Kidney epithelial cell (primary cell): ENCODE measurements around the gene RPL10. TPM values are rescaled to one million over a fixed set of nuclear protein-coding genes. Genes with fewer than 3 reads are reported as not detected.

ENCODE experiments used
- DNase-seq: peaks from one replicate; pipeline ENCODE4 v3.0.0-alpha.2; 2010; ENCODE audit warnings: low read depth
- H3K27me3 ChIP-seq: 2 replicates; pipeline ENCODE4 v1.6.0; 2011; ENCODE audit warnings: low read length; ENCODE audit not compliant: control insufficient read depth, insufficient read depth
- H3K36me3 ChIP-seq: 2 replicates; pipeline ENCODE4 v1.5.1; 2011; ENCODE audit warnings: low read length; ENCODE audit not compliant: control insufficient read depth, insufficient read depth
- H3K4me3 ChIP-seq: 2 replicates; pipeline ENCODE4 v1.5.1; 2011; ENCODE audit warnings: low read depth, mild to moderate bottlenecking, control low read depth, low read length
- total RNA-seq: library from RNA; depleted of rRNA; stranded (reverse); fragments of >200 nt; gene quantifications from 2 replicates; pipeline ENCODE4 v1.2.3, GENCODE V29; 2015
- TF ChIP-seq, protein P1 (sequence below): IDR thresholded peaks from 2 replicates; pipeline ENCODE4 v1.5.1; 2011; ENCODE audit warnings: mild to moderate bottlenecking, moderate library complexity, low read length, control low read depth, inconsistent platforms; ENCODE audit not compliant: insufficient read depth, poor library complexity, severe bottlenecking

Gene RPL10
- total RNA-seq, 1 donor from 2014 or later: 8,307 TPM

DNA sequence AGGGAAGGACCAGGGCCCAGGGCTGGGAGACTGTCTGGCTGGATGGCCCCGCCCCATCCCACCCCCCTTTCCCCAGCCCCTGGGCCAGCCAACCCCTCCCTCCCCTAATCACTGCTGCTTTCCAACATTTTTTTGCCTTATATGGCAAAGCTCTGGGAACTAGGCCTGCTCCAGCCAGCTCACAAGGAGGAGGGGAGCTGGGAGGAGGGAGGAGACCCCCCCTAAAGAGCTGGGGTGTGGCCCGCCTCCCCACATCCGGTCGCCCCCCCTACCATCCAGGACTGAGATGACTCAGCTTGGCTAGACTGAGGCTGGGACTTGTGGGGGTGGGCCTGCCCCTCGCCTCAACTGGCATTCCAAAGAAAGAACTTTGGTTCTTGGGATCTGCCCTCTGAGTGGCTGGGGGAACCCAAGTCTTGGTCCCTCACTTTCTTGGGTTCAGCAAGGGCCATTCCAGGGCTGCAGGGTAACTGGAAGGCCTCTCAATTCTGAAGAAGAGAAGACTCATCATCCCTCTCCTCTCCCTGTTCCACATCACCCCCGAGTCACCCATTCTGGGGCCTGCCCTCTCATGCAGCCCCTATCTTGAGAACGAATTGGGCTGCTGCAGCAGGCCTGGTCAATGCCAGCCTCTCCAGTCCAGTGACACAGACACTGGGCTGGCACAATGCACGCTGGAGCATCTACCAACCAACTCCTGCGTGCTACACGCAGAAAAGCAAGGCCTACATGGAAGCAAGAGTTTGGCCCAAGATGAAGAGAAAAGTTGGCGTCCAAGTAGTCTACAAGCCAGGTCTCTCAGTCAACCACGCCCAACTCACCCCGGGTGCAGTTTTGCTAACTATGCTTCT is 28.5 kb upstream of the RPL10 start:
- H3K36me3 ChIP-seq: peaks cover 2% of the 10 kb centered on the region

DNA sequence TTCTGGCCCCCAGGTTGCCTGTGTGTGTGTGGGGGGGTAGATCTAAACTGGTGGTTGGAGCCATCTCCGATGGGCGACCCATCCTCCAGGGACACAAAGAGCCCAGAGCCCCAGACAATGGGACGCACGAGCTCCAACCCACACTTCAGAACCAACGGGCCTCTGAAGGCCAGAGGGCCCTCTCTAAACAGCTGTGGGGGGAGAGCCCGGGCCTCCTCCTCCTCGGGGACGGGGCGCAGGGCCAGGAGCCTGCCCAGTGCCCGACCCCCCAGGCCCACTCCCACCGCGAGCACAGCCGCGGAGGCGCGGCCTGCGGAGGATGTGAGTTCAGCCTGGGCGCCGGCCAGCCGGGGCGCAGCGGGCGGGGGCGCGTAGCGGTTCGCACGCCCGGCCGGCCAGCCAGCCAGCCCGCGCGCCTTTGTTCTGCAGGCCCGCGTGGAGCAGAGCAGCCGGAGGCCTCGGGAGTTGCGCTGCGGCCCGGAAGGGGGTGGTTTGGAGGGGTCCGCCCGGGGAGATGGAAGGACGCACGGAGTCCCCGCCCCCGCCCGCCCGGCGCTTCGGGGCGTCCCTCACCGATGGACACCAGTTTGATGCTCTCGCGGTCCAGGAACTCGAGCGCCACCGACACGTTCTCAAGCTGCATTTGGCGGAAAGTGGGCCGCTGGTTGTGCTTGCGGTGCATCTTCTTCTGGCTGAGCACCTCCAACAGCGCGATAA is 27.7 kb upstream of the RPL10 start:
- Histone ChIP-seq H3K4me3 (peak overlapping the region; percentile 95), H3K27me3 (no peaks in the 10 kb centered on the region), H3K36me3 (peaks cover 2% of the 10 kb centered on the region)
- TF ChIP-seq, protein P1, sequence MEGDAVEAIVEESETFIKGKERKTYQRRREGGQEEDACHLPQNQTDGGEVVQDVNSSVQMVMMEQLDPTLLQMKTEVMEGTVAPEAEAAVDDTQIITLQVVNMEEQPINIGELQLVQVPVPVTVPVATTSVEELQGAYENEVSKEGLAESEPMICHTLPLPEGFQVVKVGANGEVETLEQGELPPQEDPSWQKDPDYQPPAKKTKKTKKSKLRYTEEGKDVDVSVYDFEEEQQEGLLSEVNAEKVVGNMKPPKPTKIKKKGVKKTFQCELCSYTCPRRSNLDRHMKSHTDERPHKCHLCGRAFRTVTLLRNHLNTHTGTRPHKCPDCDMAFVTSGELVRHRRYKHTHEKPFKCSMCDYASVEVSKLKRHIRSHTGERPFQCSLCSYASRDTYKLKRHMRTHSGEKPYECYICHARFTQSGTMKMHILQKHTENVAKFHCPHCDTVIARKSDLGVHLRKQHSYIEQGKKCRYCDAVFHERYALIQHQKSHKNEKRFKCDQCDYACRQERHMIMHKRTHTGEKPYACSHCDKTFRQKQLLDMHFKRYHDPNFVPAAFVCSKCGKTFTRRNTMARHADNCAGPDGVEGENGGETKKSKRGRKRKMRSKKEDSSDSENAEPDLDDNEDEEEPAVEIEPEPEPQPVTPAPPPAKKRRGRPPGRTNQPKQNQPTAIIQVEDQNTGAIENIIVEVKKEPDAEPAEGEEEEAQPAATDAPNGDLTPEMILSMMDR: no peak
- no peak for DNase-seq

More for the DNA sequence above, 28.5 kb upstream of the RPL10 start:
- TF ChIP-seq, protein P1: no peak
- peak; percentile 68 for DNase-seq
- H3K27me3 ChIP-seq: no peaks in the 10 kb centered on the region
- H3K4me3 ChIP-seq: peak overlapping the region; percentile 95

DNA sequence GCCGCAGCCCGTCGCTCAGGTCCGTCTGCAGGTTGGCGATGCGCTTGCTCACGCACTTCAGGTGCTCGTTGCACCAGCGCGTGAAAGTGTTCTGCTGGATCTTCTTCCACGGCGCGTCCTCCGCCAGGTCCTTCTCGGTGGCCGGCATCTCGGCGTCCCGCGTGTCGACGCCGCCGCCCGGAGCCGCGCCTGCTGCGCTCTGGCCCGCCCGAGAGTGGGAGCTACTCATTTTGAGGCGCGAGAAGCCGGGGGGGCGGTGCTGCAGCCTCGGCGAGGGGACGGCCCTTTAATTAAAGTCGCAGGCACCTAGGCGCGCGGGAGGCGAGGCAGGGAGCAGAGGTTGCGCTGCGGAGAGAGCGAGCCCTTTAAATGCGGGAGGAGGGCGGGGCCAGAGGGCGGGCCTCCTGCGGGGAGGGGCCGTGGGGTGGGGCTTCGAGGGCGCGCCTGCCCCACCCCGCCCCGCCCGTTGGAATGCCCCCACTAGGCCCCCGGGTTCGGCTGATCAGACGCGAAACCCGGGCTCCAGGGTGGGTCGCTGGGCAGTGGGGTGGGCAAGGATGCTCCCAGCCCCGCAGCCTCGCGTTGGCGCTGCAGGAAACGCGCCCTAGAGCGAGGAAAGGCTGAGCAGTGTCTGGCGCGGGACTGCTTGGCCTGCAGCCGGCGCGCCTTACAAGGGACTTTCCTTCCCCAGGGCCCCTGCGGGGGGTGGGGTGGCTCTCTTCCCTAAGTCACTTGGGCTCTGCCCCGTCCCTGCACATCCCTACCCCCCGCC is 27.0 kb upstream of the RPL10 start:
- TF ChIP-seq, protein P1: no peak
- peak; percentile 49 for DNase-seq
- no peaks in the 10 kb centered on the region for H3K27me3 ChIP-seq
- H3K36me3 ChIP-seq: peaks cover 2% of the 10 kb centered on the region
- H3K4me3 ChIP-seq: peak overlapping the region; percentile 95

DNA sequence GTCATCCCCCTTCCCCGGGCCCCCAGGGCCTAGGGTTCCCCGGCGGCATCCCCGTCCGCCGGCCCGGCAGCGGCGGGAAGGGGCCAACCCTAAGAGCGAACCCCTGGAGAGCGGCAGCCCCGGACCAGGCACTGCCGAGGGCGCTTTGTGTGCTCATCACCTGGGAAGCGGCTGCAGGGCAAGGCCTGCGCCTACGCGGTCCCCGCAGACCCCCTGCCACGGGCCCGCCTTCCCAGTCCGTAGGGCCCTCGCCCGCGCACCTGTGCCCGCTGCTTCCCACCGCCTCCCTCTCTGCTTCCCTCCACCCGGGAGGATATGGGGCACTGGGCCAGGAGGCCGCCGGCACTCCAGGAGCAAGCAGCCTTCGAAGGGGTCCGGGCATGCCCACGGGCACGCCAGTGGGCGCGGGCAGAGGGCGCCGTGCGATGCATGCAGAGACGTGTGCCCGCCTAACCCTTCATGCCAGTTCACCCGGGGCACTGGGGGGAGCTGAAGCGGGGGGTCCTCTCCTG is 26.3 kb upstream of the RPL10 start:
- H3K36me3 ChIP-seq: peaks cover under 1% of the 10 kb centered on the region
- no peaks in the 10 kb centered on the region for H3K27me3 ChIP-seq
- TF ChIP-seq, protein P1: no peak
- H3K4me3 ChIP-seq: peak overlapping the region; percentile 43
- DNase-seq: no peak

DNA sequence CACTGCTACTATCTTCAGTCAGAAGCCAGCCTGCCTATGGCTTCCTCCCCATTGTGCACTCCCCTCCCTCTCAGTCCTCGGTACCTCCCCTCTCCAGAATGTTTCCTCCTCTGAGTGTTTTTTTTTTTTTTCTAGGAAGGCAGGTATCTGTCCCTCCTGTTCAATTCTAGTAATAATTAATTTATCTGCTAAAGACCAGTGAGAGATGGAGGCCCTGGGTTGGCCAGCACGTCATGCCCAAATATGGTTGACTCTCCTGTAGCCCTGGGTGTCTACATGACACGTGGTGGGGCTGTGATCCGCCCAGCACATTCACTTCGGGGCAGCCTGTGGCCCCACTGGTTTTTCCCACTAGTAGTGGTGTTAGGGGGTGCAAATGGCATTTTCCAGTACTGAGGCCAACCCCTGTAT is 25.6 kb upstream of the RPL10 start:
- TF ChIP-seq, protein P1: no peak
- Histone ChIP-seq H3K4me3 (peak overlapping the region; percentile 43), H3K36me3 (no peaks in the 10 kb centered on the region), H3K27me3 (no peaks in the 10 kb centered on the region)
- peak; percentile 41 for DNase-seq
